NCI-H2227 treated with DMSO at 0.1 percent for 48 hours (cell line): ENCODE data around the gene PHF10.
"Not testable (repeated sequence)": the region's sequence is repeated elsewhere in the genome, so short reads cannot be mapped to it uniquely, and the experiment has no call there.

Experiments used
- DNase-seq: peaks from one replicate; lab custom pipeline; 2025; lab: John Stamatoyannopoulos, UW

Gene PHF10

DNA sequence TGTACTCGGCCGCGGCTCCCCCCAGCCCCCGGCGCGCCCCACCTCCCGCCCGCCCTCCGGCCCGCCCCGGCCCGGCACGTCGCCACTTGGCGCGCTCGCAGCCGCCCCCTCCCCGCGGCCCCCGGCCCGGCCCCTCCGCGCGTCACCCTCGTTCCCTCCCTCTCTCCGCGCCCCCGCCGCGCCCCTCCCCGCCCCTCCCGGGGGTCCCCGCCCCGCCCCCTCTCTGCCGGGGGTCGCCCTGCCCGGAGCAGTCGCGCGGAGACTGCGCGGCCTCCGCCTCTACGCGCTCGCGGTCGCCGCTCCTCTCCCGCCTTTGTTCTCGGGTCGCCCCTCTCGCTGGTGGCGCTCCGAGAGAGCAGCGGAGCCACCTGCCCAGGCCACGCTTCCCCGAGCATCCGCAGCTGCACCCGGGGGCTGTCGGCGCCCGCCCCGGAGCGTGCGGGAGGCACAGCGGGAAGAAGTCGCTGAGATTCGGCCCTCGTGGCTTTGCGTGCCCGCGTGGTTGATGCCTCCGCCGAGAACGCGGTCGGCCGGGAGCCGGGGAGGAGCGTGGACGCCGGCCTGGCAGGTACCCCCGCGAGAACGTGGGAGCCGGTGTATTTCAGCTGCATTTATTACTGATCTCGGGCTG lies at the start of gene PHF10:
Gene PHF10, minus strand, starts transcription at position 7 of the 631 bp plus-strand sequence. CDS start 569 bp downstream, outside the sequence.
- peak; percentile 43 for DNase-seq

DNA sequence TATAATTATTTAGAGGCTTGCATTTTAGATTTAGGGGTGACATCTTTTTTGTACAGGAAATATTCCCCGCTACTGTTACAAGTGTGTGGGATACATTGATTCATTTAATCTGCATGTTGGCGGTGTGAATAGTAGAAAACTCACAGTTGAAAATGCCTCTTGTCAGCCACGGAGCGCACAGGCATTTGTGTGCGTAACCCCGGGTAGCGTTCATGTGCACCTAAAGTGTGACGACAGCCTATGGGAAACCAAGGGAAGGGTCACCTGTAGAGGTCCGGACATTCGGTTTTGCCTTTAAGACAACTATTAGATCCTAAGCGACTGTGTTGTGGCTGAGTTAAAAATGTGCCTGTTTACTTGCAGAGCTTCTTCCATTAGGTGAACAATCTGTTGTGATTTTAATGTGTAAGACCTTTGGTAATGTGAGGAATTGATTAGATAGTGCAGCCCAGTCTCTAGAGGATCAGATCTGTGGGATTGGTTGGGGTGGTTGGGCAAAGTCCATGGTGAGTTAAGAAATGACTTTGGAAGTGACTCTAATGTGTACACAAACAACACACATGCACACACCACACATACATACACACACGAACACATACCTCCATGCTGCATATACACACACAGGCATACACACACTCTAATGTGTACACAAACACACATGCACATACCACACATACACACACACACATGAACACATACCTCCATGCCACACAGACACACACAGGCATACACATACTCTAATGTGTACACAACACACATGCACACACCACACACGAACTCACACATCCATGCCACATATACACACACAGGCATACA lies 42.8 kb upstream of the PHF10 start:
- no peak for DNase-seq

DNA sequence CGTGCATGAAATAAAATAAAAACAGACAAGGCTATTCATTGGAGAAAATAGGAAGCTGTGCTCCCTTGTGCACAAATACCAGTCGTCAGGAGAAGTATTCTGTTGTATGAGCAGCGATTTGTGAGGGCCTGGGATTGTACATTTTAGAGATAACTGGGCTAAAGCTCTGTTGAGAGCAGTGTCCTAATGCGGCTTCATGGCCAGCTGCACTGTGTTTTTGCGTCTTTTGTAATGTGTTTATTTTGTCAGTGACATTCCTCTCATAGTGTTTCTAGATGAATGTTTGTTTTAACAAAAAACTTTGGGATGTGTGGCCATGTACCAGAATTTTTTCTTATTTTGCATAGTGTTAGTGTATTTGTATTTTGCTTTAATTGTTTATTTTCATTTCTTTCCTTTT lies 41.9 kb upstream of the PHF10 start:
- DNase-seq: no peak

DNA sequence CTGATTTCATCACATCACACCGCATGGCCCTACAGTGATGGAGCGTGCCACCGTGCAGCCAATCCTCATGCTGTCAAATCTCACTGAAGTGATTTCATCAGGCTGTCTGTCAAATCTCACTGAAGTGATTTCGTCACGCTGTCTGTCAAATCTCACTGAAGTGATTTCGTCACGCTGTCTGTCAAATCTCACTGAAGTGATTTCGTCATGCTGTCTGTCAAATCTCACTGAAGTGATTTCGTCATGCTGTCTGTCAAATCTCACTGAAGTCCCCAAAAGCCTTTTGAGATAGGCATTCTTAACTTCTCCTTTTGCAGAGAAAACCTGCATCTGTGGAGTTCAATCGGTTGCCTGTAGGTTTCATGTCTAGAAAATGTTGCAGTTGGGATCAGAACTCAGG lies 41.5 kb upstream of the PHF10 start:
- not testable (repeated sequence) for DNase-seq

DNA sequence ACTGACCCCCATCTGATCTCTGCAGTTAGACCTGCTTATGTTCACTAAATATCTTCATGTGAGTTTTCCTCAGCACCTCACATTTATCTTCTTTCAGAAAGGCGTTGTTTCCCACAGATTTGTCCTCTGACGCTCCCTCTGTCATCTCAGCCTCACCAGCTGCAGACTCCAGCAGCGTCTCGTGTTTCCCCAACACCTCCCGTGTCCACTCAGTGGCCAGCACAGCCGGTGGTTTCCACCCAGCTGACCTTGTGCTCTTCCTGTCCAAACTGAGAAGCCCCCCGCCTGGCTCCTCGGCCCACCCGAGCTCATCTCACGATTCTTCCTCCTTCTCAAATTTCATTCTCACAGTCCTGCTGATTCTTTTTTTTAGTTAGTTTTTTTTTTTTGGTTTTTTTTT lies 39.6 kb upstream of the PHF10 start:
- no peak for DNase-seq

DNA sequence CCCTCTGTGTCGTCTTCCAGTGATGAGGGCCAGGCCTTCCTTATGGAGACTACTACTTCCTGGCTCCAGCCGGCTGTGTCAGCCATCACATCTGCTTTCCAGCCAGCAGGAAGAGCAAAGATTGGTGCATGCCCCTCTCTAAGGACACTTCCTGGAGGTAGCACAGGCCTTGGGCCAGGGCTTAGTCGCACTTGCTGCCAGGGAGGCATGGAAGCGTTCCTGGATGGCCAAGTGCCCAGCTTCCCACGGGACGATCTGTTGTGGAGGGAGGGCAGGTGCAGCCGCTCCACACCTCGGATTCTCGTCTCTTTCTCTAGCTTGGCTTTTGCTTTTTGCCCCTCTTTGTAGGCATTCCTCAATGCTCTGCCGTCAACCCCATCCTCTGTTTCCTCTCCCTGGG lies 39.0 kb upstream of the PHF10 start:
- no peak for DNase-seq

DNA sequence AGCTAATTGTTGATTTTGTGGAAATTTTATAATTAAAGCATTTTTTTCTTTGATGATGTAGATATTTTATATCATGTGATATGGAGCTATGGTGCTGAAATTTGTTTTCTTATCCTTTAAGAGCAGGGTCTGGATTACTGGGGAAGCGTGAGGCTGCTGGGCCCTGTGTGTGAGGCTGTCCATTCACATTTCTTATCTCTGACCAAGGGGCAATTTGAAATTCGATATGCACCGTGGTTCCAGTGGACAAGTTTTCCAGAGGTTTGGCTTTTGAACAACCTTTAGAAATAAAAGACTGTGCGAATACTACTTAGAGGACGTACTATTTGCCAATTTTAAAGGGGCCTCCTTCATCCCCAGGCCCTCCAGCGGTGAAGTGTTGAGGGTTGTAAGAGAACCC lies 30.9 kb upstream of the PHF10 start:
- no peak for DNase-seq

DNA sequence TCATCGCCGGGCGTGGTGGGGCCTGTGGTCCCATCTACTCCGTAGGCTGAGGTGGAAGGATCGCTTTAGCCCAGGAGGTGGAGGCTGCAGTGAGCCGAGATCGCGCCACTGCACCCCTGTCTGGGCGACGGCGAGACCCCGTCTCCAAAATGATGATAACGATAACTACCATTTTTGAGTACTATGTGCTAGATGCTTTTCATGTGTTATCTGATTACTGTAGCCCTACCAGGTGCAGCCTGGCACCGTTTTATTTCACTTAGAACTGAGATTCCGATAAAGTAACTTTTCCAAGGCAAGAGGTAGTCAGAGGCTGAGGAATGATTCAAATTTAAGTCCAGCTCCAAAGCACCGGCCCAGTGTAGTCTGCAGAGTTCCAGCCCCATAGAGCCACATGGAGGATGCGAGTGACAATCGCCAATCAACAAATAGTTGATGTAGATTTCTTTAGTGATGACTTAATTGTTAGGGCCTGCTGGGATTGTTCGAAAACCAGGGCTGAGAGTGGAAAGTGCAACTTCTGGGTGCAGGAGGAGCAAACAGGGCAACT lies 27.8 kb upstream of the PHF10 start:
- DNase-seq: peak; percentile 44

DNA sequence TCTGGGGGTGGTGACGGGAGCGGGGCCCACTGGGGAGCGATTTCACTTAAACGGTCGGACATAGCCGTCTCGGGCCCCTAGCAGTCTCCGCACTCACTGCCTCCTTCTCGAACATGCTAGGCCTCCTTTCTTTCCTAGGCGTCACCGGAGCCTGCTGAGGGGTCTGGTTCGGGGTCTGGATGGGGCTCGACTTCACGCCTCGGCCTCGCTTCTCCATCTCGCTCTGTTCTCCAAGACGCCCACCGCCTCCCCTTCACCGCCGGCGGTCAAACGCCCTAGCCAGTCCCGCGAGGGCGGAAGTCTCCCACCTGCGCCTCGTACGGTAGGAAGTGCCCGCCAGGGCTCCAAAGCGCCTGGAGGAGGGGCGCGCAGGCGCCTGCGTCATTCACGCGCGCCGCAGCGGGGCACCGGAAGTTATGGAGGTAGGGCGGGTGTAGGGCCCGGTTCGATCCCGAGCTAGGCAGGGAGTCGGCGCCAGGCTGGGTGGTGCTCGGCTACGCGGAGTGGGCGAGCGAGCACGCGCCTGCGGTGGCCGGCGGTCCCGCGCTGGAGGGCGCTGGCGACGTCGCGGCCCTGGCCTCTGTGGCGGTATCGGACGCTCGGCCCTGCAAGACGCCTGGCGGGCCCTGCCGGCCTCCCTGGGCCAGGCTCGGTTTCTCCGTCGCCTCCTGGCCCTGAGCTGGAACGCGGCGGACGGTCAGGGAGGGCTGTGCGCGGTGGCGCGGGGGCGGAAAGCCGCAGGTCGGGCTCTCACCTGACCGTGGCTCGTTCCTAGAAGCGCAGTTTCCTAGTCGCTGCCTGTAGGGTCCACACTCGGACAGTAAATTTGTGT lies 27.2 kb upstream of the PHF10 start, which contains the start of the genes DYNLT2 and ERMARD:
Gene DYNLT2, minus strand, starts transcription at position 331 of the 832 bp plus-strand sequence. Its CDS starts 114 bp downstream, at position 217.
Gene ERMARD, plus strand, starts transcription at position 381 of the 832 bp plus-strand sequence. Its CDS starts 36 bp downstream, at position 417.
- peak; percentile 87 for DNase-seq

DNA sequence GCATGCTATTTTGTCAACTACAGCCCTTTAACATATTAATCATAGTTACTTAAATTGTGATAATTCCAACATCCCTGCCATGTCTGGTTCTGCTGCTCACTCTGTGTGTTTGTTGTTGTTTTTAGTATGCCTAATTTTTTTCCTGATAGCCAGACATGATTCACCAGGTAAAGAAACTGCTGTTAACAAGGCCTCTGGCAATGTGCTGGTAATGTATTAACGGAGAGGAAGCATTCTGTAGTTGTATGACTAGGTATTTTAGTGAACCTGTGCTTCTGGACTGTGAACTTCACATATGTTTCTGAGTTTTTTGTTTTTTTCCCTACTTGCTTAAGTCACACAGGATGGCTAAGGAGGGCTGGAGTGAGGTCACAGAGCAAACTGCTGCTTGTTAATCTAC lies 22.3 kb upstream of the PHF10 start:
- DNase-seq: no peak

DNA sequence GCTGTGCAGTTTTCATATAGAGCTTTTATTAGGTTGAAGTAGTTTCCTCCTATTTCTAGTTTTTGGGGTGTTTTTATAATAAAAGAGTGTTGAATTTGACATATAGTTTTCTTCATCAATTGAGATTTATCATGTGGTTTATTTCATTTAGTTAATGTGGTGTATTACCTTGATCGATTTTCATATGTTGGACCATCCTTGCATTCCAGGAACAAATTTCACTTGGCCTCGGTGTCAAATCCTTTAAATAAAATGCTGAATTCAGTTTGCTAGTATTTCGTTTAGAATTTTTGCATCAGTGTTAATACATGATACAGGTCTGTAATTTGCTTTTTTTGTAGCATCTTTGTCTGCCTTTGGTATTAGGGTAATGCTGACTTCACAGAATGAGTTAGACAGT lies 21.1 kb upstream of the PHF10 start:
- no peak for DNase-seq

DNA sequence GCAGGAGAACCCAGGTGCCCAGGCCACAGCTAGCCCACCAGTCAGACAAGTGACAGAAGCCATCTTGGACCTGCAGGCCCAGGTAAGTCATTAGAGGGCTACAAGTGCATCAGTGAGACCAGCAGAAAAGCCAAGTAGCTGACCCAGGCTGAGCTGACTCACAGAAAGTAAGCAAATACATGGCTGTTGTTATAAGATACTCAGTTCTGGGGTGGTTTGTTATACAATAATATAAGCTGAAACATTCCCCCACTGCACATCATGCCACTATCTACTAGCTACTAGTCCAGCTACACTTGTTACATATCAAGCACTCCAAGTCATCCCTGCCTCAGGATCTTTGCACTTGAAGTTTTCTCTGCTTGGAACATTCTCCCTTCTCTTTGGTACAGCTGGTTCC lies 17.0 kb upstream of the PHF10 start:
- no peak for DNase-seq

DNA sequence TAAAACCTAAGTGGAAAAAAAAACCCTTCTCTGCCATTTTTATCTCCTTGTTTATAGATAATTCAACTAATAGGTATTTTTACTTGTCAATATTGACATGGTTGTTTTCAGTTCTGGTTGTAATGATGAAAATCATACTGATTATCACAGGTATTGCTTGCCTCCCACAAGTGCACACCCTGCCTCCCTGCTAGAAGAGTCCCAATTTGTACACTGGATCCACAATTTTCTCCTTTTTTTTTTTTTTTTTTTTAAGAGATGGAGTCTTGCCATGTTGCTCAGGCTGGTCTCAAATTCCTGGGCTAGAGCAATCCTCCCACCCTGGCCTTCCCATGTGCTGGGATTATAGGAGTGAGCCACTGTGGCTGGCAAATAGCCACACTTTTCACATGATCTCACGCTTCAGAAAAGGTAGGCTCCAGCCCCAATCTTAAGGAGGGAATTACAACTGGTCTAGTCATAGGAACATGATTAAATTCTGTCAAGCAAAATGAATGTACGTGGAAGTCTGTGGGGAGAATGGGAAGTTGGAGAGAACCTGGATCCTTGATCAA lies 14.8 kb upstream of the PHF10 start:
- DNase-seq: no peak

DNA sequence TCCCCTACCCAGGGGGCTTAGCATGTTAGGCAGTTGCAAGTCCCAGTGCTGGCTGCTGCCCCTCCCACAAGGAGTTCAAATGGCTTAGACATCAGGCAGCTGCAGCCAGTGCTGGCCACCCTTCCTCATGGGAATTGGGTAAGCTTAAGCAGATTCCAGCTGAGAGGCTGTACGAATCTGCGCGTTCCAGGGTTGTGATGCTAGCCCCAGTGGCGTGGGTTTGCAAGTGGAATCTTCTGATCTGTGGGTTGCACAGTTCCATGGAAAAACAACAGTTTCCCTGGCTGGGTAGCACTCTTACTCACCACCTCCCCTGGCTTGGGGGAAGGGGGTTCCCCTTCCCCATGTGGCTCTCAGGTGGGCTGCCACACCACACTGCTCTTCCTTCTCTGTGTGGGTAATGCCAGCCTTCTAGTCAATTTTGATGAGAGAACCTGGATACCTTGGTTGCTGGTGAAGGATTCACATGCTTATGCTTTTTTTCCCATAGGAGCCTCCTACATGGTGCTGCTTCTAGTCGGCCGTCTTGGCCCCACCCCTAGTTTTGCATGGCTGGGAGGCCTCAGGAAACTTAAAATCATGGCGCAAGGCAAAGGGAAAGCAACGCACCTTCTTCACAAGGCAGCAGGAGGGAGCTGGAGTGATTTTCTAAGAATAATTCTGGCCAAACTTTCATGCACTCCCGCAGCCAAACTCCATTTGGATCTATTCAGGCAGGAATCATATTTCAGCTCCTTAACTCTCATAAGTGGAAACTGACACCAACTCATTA lies 14.1 kb upstream of the PHF10 start:
- no peak for DNase-seq

DNA sequence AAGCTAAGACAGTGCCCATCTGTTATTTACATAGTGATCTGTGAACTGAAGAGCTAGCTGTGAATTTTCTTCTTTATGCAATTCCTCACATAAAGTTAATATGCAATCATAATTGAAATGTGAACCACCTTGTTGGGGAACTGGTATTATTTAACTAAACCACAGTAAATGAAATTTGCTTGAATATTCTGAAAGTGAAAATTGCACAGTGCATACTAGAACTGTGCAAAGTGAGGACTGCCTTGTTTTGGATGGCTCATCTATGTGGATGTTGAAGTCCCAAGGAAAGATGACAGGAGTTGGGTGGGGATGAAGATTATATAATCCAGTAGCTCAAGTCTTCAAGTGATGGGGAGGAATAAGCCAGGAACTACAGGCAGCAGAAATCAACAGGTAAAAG lies 5.7 kb upstream of the PHF10 start:
- DNase-seq: no peak

DNA sequence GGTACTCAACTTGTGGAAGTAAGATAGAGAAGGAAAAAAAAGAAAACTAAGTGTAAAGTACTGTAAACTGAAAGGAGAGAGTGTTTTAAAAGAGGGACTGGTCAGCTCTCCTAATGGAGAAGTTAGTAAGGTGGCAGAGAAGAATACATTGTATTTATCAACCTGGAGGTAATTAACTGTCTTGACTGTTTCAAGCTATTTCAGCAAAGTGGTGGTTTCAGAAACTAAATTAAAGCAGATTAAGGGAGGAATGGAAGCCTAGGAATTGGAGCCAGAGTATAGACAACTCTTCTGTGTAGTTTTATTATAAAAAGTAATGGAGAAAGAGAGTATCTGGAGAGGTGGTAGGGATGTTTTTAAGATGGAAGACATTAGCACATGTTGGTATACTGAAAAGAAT lies 2.7 kb upstream of the PHF10 start:
- no peak for DNase-seq

DNA sequence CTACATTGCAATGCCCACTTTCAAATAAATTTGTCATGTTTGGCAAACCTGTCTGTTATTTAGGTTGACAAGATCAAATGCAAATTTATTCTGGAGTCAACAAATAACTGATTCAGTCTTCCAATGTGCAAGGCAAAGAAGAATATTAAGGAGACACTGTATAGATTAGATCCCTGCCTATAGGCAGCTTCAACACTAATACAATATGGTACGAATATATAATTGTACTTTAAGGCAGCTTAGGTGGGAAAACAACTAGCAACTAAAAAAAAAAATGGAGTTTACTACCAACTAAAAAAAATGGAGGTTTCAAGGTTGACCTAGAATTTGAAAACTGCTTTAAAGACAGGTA lies 1.7 kb upstream of the PHF10 start:
- no peak for DNase-seq

DNA sequence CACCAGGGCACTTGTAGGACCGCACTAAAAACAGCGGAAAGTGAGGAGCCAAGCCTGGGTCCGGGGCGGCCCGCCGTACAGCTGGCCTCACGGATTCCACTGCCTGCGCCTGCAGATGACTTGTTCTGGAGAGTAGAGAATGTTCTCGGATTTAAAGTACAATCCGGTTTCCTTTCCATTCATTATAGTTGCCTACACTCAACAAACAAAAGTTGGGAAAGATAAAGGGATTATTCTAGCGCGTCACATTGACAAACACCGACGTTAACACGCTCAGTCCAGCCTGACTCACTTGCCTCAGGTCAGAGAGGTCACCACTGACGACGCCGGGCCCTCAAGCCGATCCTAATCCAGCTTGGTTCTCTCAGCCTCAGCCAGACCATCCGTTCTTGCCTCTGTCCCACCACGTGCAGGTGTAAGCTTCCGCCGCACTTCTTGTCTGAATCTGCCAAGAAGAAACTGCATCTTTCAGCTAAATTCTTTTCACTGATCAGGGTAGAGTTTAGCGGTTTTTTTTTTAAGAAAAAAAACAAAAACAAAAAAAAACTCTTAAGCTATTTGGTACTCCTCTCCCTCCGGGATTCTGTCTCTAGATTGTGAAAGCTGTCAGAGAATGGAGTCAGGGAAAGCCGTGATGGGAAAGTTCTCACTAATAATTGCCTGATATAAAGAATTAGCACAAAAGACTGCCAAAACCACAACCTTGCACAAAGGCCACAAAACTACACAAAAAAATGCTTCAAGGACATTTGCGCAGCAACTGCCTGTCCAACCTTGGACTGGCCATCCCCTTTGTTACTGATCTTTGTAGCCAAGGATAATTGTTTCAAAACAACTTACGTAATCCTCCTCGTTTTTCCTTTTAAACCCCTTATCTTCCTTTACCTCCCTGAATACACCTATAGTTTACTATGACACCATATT lies 1.1 kb upstream of the PHF10 start:
- peak; percentile 22 for DNase-seq

DNA sequence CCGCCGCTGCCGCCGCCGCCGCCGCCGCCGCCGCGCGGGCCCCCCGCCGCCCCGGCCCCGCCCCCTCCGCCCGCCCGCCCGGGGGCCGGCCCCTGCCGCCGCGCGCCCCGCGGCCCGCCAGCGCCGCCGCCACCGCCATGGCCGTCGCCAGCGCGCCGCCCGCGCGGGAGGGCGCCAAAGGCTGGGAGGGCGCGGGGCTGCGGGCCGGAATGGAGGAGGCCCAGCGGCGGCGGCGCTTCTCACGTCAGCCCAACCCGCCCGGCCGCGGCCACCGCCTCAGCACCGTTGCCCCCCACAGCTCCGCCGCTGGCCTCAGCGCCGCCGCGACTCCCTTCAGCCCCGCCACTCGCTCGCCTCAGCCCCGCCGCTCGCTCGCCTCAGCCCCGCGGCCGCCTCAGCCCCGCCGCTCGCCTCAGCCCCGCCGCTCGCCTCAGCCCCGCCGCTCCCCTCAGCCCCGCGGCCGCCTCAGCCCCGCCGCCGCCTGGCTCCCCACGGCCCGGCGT lies 258 bp downstream of the PHF10 start:
- no peak for DNase-seq
